WTC11 (cell line): ENCODE data around the gene TRAIP. TPM values are rescaled to one million over a fixed set of nuclear protein-coding genes. Genes with fewer than 3 reads are reported as not detected.

Experiments used
- ATAC-seq: fragments of 200-7000 bp; cut with Tn5 transposase; 2 replicates; pipeline ENCODE4 v1.10.0; 2021; ENCODE audit warnings: mild to moderate bottlenecking, moderate library complexity
- CTCF ChIA-PET: fragments of 300-600 bp; sonication (Branson Sonifier 250); formaldehyde crosslinking; loops from one replicate; lab custom pipeline; 2021; ENCODE audit warnings: antibody characterized with exemption; lab: Charles Lee
- POLR2A ChIA-PET: fragments of 350-600 bp; sonication (Branson Sonifier 250); formaldehyde crosslinking; loops from one replicate; lab custom pipeline; 2021; ENCODE audit warnings: antibody characterized with exemption; lab: Charles Lee
- DNase-seq: peaks from one replicate; pipeline ENCODE4 v3.0.0; 2021; ENCODE audit warnings: low spot score
- H3K27ac Mint-ChIP-seq: 2 replicates; pipeline ENCODE4 v1.8.0; 2021; ENCODE audit warnings: mixed read lengths
- H3K27me3 Mint-ChIP-seq: 2 replicates; pipeline ENCODE4 v1.8.0; 2021; ENCODE audit warnings: low read depth, mild to moderate bottlenecking, moderate library complexity, mixed read lengths
- H3K36me3 Mint-ChIP-seq: 2 replicates; pipeline ENCODE4 v1.8.0; 2021; ENCODE audit warnings: mixed read lengths
- H3K4me1 Mint-ChIP-seq: 2 replicates; pipeline ENCODE4 v1.8.0; 2022; ENCODE audit warnings: mixed read lengths
- H3K4me3 Mint-ChIP-seq: 2 replicates; pipeline ENCODE4 v1.8.0; 2021; ENCODE audit warnings: mild to moderate bottlenecking, moderate library complexity, mixed read lengths
- H3K9me3 Mint-ChIP-seq: 2 replicates; pipeline ENCODE4 v1.8.0; 2021; ENCODE audit warnings: mixed read lengths
- CDX4 ChIP-seq: fragments of 250-450 bp; sonication (Bioruptor Pico); IDR thresholded peaks from 2 replicates; pipeline ENCODE4 v1.9.0; 2021; ENCODE audit warnings: moderate library complexity, mild to moderate bottlenecking, inconsistent platforms, borderline replicate concordance
- ESRRA ChIP-seq: sonication (generic); formaldehyde crosslinking; IDR thresholded peaks from 2 replicates; pipeline ENCODE4 v1.8.1; 2022; ENCODE audit warnings: mild to moderate bottlenecking, missing genetic modification reagents, borderline replicate concordance
- FOXJ3 ChIP-seq: sonication (generic); formaldehyde crosslinking; IDR thresholded peaks from 2 replicates; pipeline ENCODE4 v1.9.0; 2021; ENCODE audit warnings: missing genetic modification reagents, mild to moderate bottlenecking, borderline replicate concordance
- GABPB1 ChIP-seq: sonication (generic); formaldehyde crosslinking; IDR thresholded peaks from 2 replicates; pipeline ENCODE4 v1.8.1; 2023; ENCODE audit warnings: mild to moderate bottlenecking, missing genetic modification reagents
- NR2C2 ChIP-seq: sonication (generic); formaldehyde crosslinking; IDR thresholded peaks from 2 replicates; pipeline ENCODE4 v1.8.0; 2022; ENCODE audit warnings: mild to moderate bottlenecking, missing genetic modification reagents
- NR3C1 ChIP-seq: sonication (generic); formaldehyde crosslinking; conservative IDR thresholded peaks from 2 replicates; pipeline ENCODE4 v1.8.1; 2023; ENCODE audit warnings: low read depth, mild to moderate bottlenecking, missing genetic modification reagents
- PRDM15 ChIP-seq: sonication (generic); formaldehyde crosslinking; IDR thresholded peaks from 2 replicates; pipeline ENCODE4 v1.8.0; 2022; ENCODE audit warnings: missing genetic modification reagents
- ZNF219 ChIP-seq: sonication (generic); formaldehyde crosslinking; IDR thresholded peaks from 2 replicates; pipeline ENCODE4 v1.8.0; 2023; ENCODE audit warnings: missing genetic modification reagents, mild to moderate bottlenecking, borderline replicate concordance
- total RNA-seq: library from RNA; stranded (reverse); gene quantifications from 3 replicates; pipeline ENCODE4 v1.2.3, GENCODE V29; 2021
- TF ChIP-seq, protein P1 (sequence below): fragments of 250-450 bp; sonication (Bioruptor Pico); IDR thresholded peaks from 2 replicates; pipeline ENCODE4 v1.9.0; 2021; ENCODE audit warnings: mild to moderate bottlenecking, borderline replicate concordance
- TF ChIP-seq, protein P2 (sequence below): sonication (generic); formaldehyde crosslinking; IDR thresholded peaks from 2 replicates; pipeline ENCODE4 v1.8.1; 2022; ENCODE audit warnings: low read depth, missing genetic modification reagents, borderline replicate concordance
- TF ChIP-seq, protein P3 (sequence below): fragments of 250-450 bp; sonication (Bioruptor Pico); IDR thresholded peaks from 2 replicates; pipeline ENCODE4 v2.1.2; 2022; ENCODE audit warnings: mild to moderate bottlenecking, moderate library complexity
- TF ChIP-seq, protein P4 (sequence below): sonication (generic); formaldehyde crosslinking; IDR thresholded peaks from 2 replicates; pipeline ENCODE4 v1.8.0; 2022; ENCODE audit warnings: mild to moderate bottlenecking, missing genetic modification reagents
- TF ChIP-seq, protein P5 (sequence below): fragments of 250-450 bp; sonication (Bioruptor Pico); IDR thresholded peaks from 2 replicates; pipeline ENCODE4 v1.9.0; 2021; ENCODE audit warnings: mild to moderate bottlenecking

The TRAIP gene
- total RNA-seq, 1 experiment from 2014 or later: 25.9 TPM

DNA sequence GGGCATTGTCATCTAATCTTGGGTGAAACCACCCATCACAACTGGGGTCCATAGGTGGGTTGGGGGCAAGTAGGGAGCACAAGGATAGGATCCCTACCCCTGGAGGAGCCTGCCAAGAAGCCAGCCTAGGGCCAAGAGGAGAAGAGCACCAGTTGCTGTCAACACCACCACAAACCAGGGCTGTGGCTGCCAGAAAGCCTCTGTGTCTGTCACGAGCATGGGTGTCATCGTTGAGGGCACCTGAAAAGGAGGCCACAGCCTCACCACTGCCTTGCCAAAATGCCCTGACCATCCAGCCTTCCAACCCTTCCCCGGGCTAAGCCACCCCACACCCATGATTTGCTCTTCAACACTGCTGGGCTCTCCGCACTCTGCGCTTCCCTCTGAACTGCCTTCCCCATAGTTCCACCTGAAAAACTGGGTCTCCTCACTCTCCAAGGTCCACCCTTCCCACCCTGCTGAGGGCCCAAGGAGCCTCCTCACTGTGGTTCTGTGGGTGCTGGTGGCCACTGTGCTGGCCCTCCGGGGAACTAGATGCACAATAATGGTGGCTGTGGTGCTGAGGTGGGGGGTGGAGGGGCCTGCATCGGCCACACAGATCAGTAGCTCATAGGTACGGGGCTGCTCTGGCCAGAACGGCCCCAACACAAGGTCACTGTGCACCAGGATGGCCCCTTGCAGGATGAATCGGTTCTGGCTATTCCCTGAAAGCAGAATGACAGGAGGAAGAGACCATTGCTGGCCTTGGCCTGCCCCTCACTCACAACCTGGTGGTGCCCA lies 63.8 kb downstream of the TRAIP start (continued):
- TF ChIP-seq, protein P1, sequence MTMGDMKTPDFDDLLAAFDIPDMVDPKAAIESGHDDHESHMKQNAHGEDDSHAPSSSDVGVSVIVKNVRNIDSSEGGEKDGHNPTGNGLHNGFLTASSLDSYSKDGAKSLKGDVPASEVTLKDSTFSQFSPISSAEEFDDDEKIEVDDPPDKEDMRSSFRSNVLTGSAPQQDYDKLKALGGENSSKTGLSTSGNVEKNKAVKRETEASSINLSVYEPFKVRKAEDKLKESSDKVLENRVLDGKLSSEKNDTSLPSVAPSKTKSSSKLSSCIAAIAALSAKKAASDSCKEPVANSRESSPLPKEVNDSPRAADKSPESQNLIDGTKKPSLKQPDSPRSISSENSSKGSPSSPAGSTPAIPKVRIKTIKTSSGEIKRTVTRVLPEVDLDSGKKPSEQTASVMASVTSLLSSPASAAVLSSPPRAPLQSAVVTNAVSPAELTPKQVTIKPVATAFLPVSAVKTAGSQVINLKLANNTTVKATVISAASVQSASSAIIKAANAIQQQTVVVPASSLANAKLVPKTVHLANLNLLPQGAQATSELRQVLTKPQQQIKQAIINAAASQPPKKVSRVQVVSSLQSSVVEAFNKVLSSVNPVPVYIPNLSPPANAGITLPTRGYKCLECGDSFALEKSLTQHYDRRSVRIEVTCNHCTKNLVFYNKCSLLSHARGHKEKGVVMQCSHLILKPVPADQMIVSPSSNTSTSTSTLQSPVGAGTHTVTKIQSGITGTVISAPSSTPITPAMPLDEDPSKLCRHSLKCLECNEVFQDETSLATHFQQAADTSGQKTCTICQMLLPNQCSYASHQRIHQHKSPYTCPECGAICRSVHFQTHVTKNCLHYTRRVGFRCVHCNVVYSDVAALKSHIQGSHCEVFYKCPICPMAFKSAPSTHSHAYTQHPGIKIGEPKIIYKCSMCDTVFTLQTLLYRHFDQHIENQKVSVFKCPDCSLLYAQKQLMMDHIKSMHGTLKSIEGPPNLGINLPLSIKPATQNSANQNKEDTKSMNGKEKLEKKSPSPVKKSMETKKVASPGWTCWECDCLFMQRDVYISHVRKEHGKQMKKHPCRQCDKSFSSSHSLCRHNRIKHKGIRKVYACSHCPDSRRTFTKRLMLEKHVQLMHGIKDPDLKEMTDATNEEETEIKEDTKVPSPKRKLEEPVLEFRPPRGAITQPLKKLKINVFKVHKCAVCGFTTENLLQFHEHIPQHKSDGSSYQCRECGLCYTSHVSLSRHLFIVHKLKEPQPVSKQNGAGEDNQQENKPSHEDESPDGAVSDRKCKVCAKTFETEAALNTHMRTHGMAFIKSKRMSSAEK (CRISPR knock-in tag): no peak
- TF ChIP-seq, protein P2, sequence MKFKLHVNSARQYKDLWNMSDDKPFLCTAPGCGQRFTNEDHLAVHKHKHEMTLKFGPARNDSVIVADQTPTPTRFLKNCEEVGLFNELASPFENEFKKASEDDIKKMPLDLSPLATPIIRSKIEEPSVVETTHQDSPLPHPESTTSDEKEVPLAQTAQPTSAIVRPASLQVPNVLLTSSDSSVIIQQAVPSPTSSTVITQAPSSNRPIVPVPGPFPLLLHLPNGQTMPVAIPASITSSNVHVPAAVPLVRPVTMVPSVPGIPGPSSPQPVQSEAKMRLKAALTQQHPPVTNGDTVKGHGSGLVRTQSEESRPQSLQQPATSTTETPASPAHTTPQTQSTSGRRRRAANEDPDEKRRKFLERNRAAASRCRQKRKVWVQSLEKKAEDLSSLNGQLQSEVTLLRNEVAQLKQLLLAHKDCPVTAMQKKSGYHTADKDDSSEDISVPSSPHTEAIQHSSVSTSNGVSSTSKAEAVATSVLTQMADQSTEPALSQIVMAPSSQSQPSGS (CRISPR knock-in tag): no peak
- TF ChIP-seq NR2C2: no peak

DNA sequence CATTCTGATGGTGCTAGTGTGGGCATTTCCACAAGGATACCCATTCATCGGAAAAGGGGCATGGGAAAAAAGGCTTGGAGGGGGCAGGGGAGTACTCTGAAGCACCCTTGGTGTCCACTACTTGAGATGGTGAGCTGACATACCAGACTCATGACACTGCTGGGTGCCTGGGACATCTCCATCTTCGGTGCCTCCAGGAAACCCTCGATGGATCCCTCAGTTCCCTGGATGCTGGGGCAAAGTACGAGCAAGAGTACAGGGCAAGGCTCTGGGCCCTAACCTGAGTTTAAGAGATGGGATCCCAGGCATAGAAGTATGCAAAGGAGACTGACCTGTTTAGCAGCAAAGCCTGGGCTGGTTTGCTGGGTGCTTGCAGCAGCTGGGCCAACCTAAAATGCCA lies 64.8 kb downstream of the TRAIP start:
- no peaks in the 10 kb centered on the region for H3K9me3 Mint-ChIP-seq
- ChIA-PET POLR2A (no interaction called here), CTCF (no interaction called here)
- TF ChIP-seq CDX4 (no peak), PRDM15 (no peak), NR2C2 (no peak), ESRRA (no peak), NR3C1 (CRISPR knock-in tag) (no peak), FOXJ3 (CRISPR knock-in tag) (no peak), GABPB1 (CRISPR knock-in tag) (no peak), ZNF219 (CRISPR knock-in tag) (no peak)
- TF ChIP-seq, protein P3, sequence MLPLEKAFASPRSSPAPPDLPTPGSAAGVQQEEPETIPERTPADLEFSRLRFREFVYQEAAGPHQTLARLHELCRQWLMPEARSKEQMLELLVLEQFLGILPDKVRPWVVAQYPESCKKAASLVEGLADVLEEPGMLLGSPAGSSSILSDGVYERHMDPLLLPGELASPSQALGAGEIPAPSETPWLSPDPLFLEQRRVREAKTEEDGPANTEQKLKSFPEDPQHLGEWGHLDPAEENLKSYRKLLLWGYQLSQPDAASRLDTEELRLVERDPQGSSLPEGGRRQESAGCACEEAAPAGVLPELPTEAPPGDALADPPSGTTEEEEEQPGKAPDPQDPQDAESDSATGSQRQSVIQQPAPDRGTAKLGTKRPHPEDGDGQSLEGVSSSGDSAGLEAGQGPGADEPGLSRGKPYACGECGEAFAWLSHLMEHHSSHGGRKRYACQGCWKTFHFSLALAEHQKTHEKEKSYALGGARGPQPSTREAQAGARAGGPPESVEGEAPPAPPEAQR (CRISPR knock-in tag): no peak
- TF ChIP-seq, protein P4, sequence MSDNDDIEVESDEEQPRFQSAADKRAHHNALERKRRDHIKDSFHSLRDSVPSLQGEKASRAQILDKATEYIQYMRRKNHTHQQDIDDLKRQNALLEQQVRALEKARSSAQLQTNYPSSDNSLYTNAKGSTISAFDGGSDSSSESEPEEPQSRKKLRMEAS (CRISPR knock-in tag): no peak
- TF ChIP-seq, protein P5, sequence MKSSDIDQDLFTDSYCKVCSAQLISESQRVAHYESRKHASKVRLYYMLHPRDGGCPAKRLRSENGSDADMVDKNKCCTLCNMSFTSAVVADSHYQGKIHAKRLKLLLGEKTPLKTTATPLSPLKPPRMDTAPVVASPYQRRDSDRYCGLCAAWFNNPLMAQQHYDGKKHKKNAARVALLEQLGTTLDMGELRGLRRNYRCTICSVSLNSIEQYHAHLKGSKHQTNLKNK: no peak
- no peak overlapping the region for H3K4me3 Mint-ChIP-seq
- H3K36me3 Mint-ChIP-seq: no peaks in the 10 kb centered on the region
- DNase-seq: no peak
- no peak overlapping the region for H3K27ac Mint-ChIP-seq
- peaks cover 19% of the 10 kb centered on the region for H3K27me3 Mint-ChIP-seq
- H3K4me1 Mint-ChIP-seq: peaks cover 10% of the 10 kb centered on the region; the same call in 1 of the 2 replicates
- ATAC-seq: no peak
